DND-41 (cell line): ENCODE data around the gene ITFG1.
A peak's percentile ranks its signal among the peaks of the same experiment; 100 is the strongest.
"Not testable (repeated sequence)": the region's sequence is repeated elsewhere in the genome, so short reads cannot be mapped to it uniquely, and the experiment has no call there.

ENCODE experiments used
- ATAC-seq: fragments of 200-7000 bp; cut with Tn5 transposase; 3 replicates; pipeline ENCODE4 v1.9.1; 2021; ENCODE audit warnings: low read depth; ENCODE audit not compliant: insufficient read depth
- DNase-seq: peaks from one replicate; pipeline ENCODE4 v3.0.0-alpha.2; 2020
- H2AFZ ChIP-seq: 2 replicates; pipeline ENCODE4 v1.6.0; 2012; ENCODE audit warnings: low read depth, low read length
- H3K27ac ChIP-seq: 2 replicates; pipeline ENCODE4 v1.5.1; 2012; ENCODE audit warnings: low read length, inconsistent platforms
- H3K27me3 ChIP-seq: fragments of 200-600 bp; sonication (generic); 2 replicates; pipeline ENCODE4 v1.6.0; 2012; ENCODE audit warnings: low read length, mild to moderate bottlenecking, inconsistent platforms; ENCODE audit not compliant: insufficient read depth, poor library complexity
- H3K36me3 ChIP-seq: 2 replicates; pipeline ENCODE4 v1.5.1; 2012; ENCODE audit warnings: low read length, inconsistent platforms; ENCODE audit not compliant: insufficient read depth
- H3K4me1 ChIP-seq: 2 replicates; pipeline ENCODE4 v1.5.1; 2012; ENCODE audit warnings: mild to moderate bottlenecking, low read length; ENCODE audit not compliant: insufficient read depth
- H3K4me2 ChIP-seq: 2 replicates; pipeline ENCODE4 v1.6.0; 2012; ENCODE audit warnings: mild to moderate bottlenecking, moderate library complexity, low read length, inconsistent platforms; ENCODE audit not compliant: insufficient read depth
- H3K4me3 ChIP-seq, 2 experiments: fragments of 200-600 bp in 1 of 2; shearing (Covaris generic) in 1 of 2; 2 replicates each; pipeline ENCODE4 v1.5.1; 2012 to 2016; ENCODE audit warnings: inconsistent platforms in 2 of 2, low read length in 2 of 2, mild to moderate bottlenecking in 2 of 2, low read depth in 1 of 2, moderate library complexity in 1 of 2
- H3K79me2 ChIP-seq: 2 replicates; pipeline ENCODE4 v1.6.0; 2012; ENCODE audit warnings: low read length, inconsistent platforms; ENCODE audit not compliant: insufficient read depth
- H3K9ac ChIP-seq: 2 replicates; pipeline ENCODE4 v1.6.0; 2012; ENCODE audit warnings: low read depth, mild to moderate bottlenecking, inconsistent platforms, low read length, moderate library complexity
- H3K9me3 ChIP-seq: 2 replicates; pipeline ENCODE4 v1.5.1; 2012; ENCODE audit warnings: low read length, moderate library complexity, mild to moderate bottlenecking, inconsistent platforms; ENCODE audit not compliant: insufficient read depth, severe bottlenecking
- H4K20me1 ChIP-seq: 2 replicates; pipeline ENCODE4 v1.6.0; 2012; ENCODE audit warnings: low read length; ENCODE audit not compliant: insufficient read depth
- CTCF ChIP-seq: IDR thresholded peaks from 2 replicates; pipeline ENCODE4 v1.5.1; 2012; ENCODE audit warnings: borderline replicate concordance, low read length, moderate library complexity, mild to moderate bottlenecking; ENCODE audit not compliant: poor library complexity, severe bottlenecking; ENCODE audit errors: extremely low read depth
- EZH2 ChIP-seq: IDR thresholded peaks from 3 replicates; pipeline ENCODE4 v1.6.1; 2012; ENCODE audit warnings: borderline replicate concordance, low read depth, mild to moderate bottlenecking, moderate library complexity, low read length, inconsistent platforms; ENCODE audit not compliant: severe bottlenecking

ITFG1 gene

GRCh38 chr16:47156680-47157215, 304.1 kb downstream of the ITFG1 start:
- Histone ChIP-seq H3K4me2 (no peak overlapping the region), H4K20me1 (no peaks in the 10 kb centered on the region), H3K9me3 (no peaks in the 10 kb centered on the region), H3K79me2 (no peaks in the 10 kb centered on the region), H3K4me3 (no peak overlapping the region), H3K4me1 (no peaks in the 10 kb centered on the region), H2AFZ (no peak overlapping the region), H3K27me3 (no peaks in the 10 kb centered on the region), H3K27ac (no peak overlapping the region), H3K36me3 (peaks cover 48% of the 10 kb centered on the region; the same call in 1 of the 2 replicates), H3K9ac (no peak overlapping the region)
- no peak for ATAC-seq
- TF ChIP-seq CTCF (no peak), EZH2 (no peak)
- DNase-seq, result no peak

GRCh38 chr16:47152501-47152900, 308.4 kb downstream of the ITFG1 start:
- H4K20me1 ChIP-seq, H3K27ac ChIP-seq, H2AFZ ChIP-seq, H3K9me3 ChIP-seq, H3K79me2 ChIP-seq, H3K4me3 ChIP-seq, DNase-seq, H3K27me3 ChIP-seq, H3K4me2 ChIP-seq, H3K4me1 ChIP-seq, H3K9ac ChIP-seq, ATAC-seq: not testable (repeated sequence)
- peaks cover 32% of the 10 kb centered on the region; the same call in 1 of the 2 replicates for H3K36me3 ChIP-seq

GRCh38 chr16:47150067-47150466, 310.8 kb downstream of the ITFG1 start:
- DNase-seq (peak; percentile 17), ATAC-seq (peak; percentile 65; the same call in 2 of the 3 replicates)
- H3K4me3 ChIP-seq, result no peak overlapping the region
- no peaks in the 10 kb centered on the region for H3K4me1 ChIP-seq
- no peak overlapping the region for H2AFZ ChIP-seq
- peaks cover 23% of the 10 kb centered on the region; the same call in 1 of the 2 replicates for H3K36me3 ChIP-seq
- no peak overlapping the region for H3K4me2 ChIP-seq
- no peaks in the 10 kb centered on the region for H4K20me1 ChIP-seq
- H3K9ac ChIP-seq, result no peak overlapping the region
- no peaks in the 10 kb centered on the region for H3K27me3 ChIP-seq
- H3K27ac ChIP-seq, result no peak overlapping the region; the same call in 1 of the 2 replicates
- TF ChIP-seq CTCF (no peak), EZH2 (no peak)
- no peaks in the 10 kb centered on the region for H3K79me2 ChIP-seq
- H3K9me3 ChIP-seq, result no peaks in the 10 kb centered on the region

- TF ChIP-seq EZH2 (no peak), CTCF (no peak)
- no peak for ATAC-seq
Measured at GRCh38 chr16:47144559-47144877, 316.3 kb downstream of the ITFG1 start.

More at GRCh38 chr16:47144559-47144877, 316.3 kb downstream of the ITFG1 start:
- H3K9me3 ChIP-seq, result no peaks in the 10 kb centered on the region
- H3K4me1 ChIP-seq, result no peaks in the 10 kb centered on the region
- H3K4me3 ChIP-seq, result no peak overlapping the region
- no peak overlapping the region for H3K9ac ChIP-seq
- no peak overlapping the region for H3K4me2 ChIP-seq
- no peak for DNase-seq
- H4K20me1 ChIP-seq, result no peaks in the 10 kb centered on the region
- no peaks in the 10 kb centered on the region for H3K79me2 ChIP-seq
- H2AFZ ChIP-seq, result no peak overlapping the region
- no peak overlapping the region for H3K27ac ChIP-seq
- H3K36me3 ChIP-seq, result no peaks in the 10 kb centered on the region
- H3K27me3 ChIP-seq, result no peaks in the 10 kb centered on the region
